ENCODE results near the gene MOGAT1. TPM values are rescaled to one million over a fixed set of nuclear protein-coding genes. Genes with fewer than 3 reads are reported as not detected.
A peak's percentile ranks its signal among the peaks of the same experiment; 100 is the strongest.

MOGAT1 gene
- total and polyA plus RNA-seq, 2 of the 13 experiments (the other 11 are each of a cell fraction or from before 2014, with no cell fraction given), result 0.98 to 4.3 TPM

GRCh38 chr2:222663479-222663878 is 8.0 kb upstream of the MOGAT1 start:
- Histone ChIP-seq H4K20me1 (ENCODE audit: insufficient read depth, low read length) (no peaks in the 10 kb centered on the region), H3K4me2 (ENCODE audit: low read depth, low read length) (no peak overlapping the region), H3K27me3 (ENCODE audit: control insufficient read depth in 1 of 2, insufficient read depth in 2 of 2, low read length in 2 of 2) (no peaks in the 10 kb centered on the region), H3K9ac (ENCODE audit: insufficient read depth, low read depth, low read length) (no peak overlapping the region), H3K27ac (ENCODE audit: extremely low read length, insufficient read depth, low read length) (no peak overlapping the region), H3K4me1 (ENCODE audit: insufficient read depth, low read length) (peaks cover 27% of the 10 kb centered on the region), H3K4me3 (replicated peaks in 1 of 3; ENCODE audit: insufficient read depth in 1 of 3, low read depth in 2 of 3, low read length in 3 of 3) (no peak overlapping the region), H3K79me2 (ENCODE audit: insufficient read depth, low read length) (no peaks in the 10 kb centered on the region), H2AFZ (ENCODE audit: low read length) (no peak overlapping the region), H3K36me3 (replicated peaks in 1 of 2; ENCODE audit: control insufficient read depth in 1 of 2, insufficient read depth in 2 of 2, low read length in 2 of 2) (no peaks in the 10 kb centered on the region), H3K9me3 (ENCODE audit: low read length) (no peaks in the 10 kb centered on the region)
- FAIRE-seq, result no peak
- intact Hi-C loops (cut with micrococcal nuclease; ENCODE audit: unreplicated experiment), result no loop called here
- TF ChIP-seq ZNF737 (CRISPR knock-in tag; IDR thresholded peaks at IDR 0.05; ENCODE audit: borderline replicate concordance) (no peak), RFXAP (CRISPR knock-in tag; IDR thresholded peaks at IDR 0.05; ENCODE audit: borderline replicate concordance) (no peak), MATR3 (CRISPR knock-in tag; IDR thresholded peaks at IDR 0.05) (no peak), MXD4 (CRISPR knock-in tag; IDR thresholded peaks at IDR 0.05) (no peak), BRCA1 (CRISPR knock-in tag; IDR thresholded peaks at IDR 0.05) (no peak)
- DNase-seq (ENCODE audit: low spot score), result no peak
- BruUV-seq (replicated peaks), result no TSS peak
- POLR2A ChIA-PET, result interaction anchor here (1.1 kb wide), 1 partner anchor 9 kb away, joined by 3 read pairs; no protein-coding TSS in a partner anchor
- peak; percentile 63 for ATAC-seq
- WGBS (ENCODE audit: low lambda C conversion rate), result 59% methylated on average over 3 of the region's 3 CpGs
- CTCF ChIA-PET (ENCODE audit: low intra/inter-chr PET ratio, low total read pairs), result no interaction called here
- in situ Hi-C loops (cut with HindIII; ENCODE audit: extremely low pct_ligation_motif_present, low pct_unique_long_range_greater_than_20kb), result no loop called here

DNA sequence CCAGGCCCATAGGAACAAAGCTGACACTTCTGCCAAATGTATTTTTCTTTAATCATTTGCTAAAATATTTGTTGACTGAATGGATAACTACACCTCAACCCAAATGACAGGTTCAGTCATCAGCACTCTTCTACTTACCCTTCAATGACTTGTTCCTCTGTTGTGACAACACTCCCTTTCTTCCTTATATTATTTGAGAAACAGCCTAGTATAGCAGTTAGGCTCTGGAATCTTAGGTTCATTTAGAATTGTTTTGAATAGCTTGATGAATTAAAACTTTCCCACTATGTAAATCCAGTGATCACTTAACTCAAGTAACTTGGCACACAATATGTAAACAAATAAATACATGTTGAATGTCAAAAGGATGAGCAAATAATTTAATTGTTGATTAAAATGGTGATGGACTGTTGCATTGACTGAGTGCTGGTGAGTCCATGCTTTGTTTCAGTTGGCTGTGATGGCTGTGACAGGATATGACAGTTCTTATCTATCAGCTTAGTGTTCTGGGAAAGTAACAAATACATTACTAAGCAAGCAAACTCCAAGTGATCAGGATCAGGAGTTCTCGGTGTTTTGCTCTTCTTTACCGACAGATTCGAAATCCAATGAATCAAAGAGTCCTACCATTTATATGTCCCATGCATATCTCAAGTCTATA is 2.8 kb upstream of the MOGAT1 start:
- no peak for ATAC-seq
- 28% methylated on average over 3 of the region's 3 CpGs for WGBS (ENCODE audit: low lambda C conversion rate)
- no peak for FAIRE-seq

More for the DNA sequence above, 2.8 kb upstream of the MOGAT1 start:
- no peaks in the 10 kb centered on the region; a peak in 1 of 5 replicates for H3K27me3 ChIP-seq (ENCODE audit: control insufficient read depth in 1 of 2, insufficient read depth in 2 of 2, low read length in 2 of 2)
- DNase-seq (ENCODE audit: low spot score), result peak; percentile 24
- peaks cover 68% of the 10 kb centered on the region for H3K4me1 ChIP-seq (ENCODE audit: insufficient read depth, low read length)
- H3K9me3 ChIP-seq (ENCODE audit: low read length), result no peaks in the 10 kb centered on the region
- H3K27ac ChIP-seq (ENCODE audit: extremely low read length, insufficient read depth, low read length), result no peak overlapping the region
- H3K36me3 ChIP-seq (replicated peaks in 1 of 2; ENCODE audit: control insufficient read depth in 1 of 2, insufficient read depth in 2 of 2, low read length in 2 of 2), result no peaks in the 10 kb centered on the region
- POLR2A ChIA-PET, result no interaction called here
- H3K9ac ChIP-seq (ENCODE audit: insufficient read depth, low read depth, low read length), result no peak overlapping the region
- H2AFZ ChIP-seq (ENCODE audit: low read length), result no peak overlapping the region
- TF ChIP-seq TCF7 (IDR thresholded peaks at IDR 0.05; ENCODE audit: low read depth) (0 out of 2 replicates have a peak, but pooled peaks have one; percentile 3), THAP11 (CRISPR knock-in tag; IDR thresholded peaks at IDR 0.05) (no peak)
- no peaks in the 10 kb centered on the region for H4K20me1 ChIP-seq (ENCODE audit: insufficient read depth, low read length)
- H3K4me2 ChIP-seq (ENCODE audit: low read depth, low read length), result peak overlapping the region; percentile 16; the same call in 1 of the 2 replicates
- peaks cover 4% of the 10 kb centered on the region for H3K79me2 ChIP-seq (ENCODE audit: insufficient read depth, low read length)
- in situ Hi-C loops (cut with HindIII; ENCODE audit: extremely low pct_ligation_motif_present, low pct_unique_long_range_greater_than_20kb), result no loop called here
- H3K4me3 ChIP-seq (replicated peaks in 1 of 3; ENCODE audit: insufficient read depth in 1 of 3, low read depth in 2 of 3, low read length in 3 of 3), result no peak overlapping the region
- no TSS peak for BruUV-seq (replicated peaks)
- CTCF ChIA-PET (ENCODE audit: low intra/inter-chr PET ratio, low total read pairs), result no interaction called here
- intact Hi-C loops (cut with micrococcal nuclease; ENCODE audit: unreplicated experiment), result no loop called here

Measured in HepG2 (cell line).